ENCODE measurements around the gene R3HDM4.

The R3HDM4 gene

DNA sequence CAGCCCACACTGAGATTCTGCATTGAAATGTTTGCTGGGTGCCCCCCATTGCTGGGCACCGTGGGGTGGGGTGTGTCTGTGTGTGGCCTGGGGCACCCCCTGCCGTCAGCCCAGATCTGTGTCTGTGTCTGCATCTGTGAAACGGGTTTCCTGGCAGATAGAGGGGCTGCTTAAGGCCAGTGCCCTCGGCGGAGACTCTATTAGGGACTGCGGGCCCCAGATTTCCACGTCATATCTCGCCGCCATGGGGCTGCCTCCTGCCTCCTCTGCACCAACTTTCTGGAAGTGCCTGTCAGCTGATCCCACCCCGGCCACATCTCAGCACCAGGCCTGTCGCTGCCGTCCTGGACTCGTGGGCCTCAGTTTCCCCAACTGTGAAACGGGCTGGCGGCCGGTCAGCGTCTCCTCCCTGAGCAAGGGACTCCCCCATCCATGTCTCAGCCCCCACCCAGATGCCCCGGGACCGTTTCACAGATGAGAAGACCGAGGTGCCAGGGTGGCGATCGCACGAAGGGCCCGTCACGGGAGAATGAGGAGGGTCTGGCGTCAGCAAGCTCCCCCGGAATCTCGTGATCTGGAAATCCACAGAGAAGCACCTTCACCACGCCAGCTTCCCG, 34.2 kb upstream of the R3HDM4 start:
- no peak for DNase-seq (ENCODE audit: low read depth)

DNA sequence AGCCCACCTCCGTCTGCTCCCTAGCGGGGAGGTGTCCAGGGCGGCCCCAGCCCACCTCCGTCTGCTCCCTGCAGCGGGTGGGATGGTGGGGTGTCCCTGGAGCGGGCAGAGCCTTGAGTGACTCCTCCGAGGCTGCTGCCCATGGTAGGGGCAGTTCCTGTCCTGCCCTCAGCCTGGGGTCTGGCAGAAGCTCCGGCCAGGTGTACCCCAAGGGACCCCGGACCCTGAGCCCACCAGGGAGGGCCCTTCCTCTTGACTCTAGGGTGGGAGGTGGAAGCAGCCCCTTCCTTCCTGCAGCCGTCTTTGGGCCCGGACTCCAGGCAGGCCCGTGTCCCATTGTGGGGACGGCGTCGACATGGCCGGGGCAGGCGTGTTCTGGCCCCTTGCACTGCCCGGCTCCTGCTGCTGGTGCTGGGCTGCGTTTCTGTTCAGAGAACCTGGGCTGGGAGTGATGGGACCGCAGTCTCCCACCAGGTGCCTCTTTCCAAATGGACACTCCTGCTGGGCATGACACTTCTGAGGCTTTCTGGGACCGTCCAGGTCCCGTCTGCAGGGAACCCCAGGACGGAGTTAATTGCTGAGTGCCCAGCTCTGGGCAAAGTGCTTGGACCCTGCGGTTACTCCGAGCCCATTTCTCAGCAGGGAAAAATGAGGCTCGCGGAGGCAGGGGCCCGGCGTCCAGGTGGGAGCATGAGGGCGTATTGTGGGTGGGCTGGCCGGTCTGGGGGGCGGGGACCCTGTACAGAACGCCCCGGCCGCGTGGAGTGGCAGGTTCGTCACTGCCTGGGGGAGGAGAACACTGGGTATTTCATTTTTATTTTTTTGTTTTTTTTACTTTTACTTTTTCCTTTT, 32.6 kb upstream of the R3HDM4 start:
- no peak for DNase-seq (ENCODE audit: low read depth)

DNA sequence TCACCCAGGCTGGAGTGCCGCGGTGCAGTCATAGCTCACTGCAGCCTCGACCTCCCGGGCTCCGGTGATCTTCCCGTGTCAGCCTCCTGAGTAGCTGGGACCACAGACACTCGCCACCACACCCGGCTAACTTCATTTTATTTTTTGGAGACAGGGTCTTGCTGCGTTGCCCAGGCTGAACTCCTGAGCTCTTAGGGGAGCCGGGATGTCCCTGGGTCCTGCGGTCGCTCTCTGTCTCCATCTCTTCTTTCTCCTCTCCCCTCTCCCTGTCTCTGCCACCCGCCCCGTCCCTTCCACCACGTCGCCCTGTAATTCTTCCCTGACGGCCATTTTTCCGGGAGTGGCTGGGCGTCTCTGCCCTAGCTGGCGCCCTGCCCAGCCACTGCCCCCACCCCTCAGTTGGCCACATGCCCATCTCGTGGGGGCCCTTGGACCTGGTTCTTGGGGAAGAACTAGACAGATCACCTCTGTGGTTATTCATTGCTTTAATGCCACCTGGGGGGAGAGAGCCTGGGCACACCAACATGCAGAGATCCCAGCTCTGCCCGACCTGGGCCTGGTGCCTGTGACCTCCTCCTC, 31.7 kb upstream of the R3HDM4 start:
- no peak for DNase-seq (ENCODE audit: low read depth)

DNA sequence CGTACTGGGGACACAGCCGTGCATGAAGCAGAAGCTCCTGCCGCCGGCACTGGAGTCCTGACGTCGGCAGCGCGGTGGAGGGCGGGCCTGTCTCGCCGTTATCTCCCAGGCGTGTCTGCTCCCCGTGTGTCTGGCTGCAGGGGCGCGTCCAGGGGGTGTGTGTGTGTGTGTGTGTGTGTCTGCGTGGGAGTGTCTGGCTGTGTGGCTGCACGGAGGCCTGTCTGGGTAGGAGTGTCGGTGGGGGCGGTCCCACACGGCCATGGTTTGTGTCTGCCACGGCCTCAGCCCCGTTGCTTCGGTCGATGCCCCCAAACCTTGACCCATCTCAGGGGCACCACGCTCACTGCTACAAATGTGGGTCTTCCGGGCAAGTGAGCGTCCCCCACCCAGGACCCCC, 31.1 kb upstream of the R3HDM4 start:
- peak; percentile 90 for DNase-seq (ENCODE audit: low read depth)

DNA sequence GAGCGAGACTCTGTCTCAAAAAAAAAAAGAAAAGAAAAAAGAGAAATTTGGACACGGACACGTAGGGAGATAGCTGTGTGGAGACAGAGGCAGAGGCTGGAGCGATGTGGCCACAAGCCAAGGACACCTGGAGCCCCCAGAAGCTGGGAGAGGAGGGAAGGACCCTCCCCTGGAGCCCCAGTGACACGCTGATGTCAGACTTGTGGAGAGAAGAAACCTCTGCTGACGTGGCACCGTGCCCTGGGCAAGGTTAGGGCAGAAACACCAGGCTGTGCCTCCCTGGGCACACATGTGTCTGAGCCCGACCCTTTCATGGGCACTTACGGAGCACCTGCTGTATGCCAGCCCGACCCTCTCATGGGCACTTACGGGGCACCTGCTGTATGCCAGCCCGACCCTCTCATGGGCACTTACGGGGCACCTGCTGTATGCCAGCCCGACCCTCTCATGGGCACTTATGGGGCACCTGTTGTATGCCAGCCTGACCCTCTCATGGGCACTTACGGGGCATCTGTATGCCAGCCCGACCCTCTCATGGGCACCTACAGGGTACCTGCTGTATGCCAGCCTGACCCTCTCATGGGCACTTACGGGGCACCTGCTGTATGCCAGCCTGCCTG, 30.6 kb upstream of the R3HDM4 start:
- DNase-seq (ENCODE audit: low read depth) = no peak

DNA sequence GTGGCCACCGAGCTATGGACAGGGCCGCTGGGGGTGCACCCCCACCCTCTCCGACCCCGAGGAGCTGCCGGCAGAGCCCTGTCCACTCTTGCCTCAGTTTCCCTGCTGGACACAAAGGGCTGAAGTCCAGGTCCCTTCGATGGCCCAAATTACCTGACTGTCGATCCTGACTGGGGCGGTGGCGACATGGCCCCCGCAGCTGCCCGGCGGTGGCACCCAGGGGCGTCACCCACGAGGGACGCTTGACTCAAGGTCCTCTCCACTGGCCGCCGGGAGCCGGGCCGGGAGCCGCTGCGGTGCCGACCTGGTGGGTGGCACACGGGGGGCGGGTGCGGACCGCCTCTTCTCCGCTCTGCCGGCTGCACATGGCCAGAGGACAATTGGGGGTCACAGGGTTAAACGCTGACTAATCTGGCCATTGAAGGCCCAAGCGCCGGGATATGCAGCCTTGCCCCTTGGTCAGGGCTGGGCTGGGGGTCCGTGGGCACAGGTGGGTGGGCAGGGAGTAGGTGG, 29.2 kb upstream of the R3HDM4 start:
- DNase-seq (ENCODE audit: low read depth) = no peak

DNA sequence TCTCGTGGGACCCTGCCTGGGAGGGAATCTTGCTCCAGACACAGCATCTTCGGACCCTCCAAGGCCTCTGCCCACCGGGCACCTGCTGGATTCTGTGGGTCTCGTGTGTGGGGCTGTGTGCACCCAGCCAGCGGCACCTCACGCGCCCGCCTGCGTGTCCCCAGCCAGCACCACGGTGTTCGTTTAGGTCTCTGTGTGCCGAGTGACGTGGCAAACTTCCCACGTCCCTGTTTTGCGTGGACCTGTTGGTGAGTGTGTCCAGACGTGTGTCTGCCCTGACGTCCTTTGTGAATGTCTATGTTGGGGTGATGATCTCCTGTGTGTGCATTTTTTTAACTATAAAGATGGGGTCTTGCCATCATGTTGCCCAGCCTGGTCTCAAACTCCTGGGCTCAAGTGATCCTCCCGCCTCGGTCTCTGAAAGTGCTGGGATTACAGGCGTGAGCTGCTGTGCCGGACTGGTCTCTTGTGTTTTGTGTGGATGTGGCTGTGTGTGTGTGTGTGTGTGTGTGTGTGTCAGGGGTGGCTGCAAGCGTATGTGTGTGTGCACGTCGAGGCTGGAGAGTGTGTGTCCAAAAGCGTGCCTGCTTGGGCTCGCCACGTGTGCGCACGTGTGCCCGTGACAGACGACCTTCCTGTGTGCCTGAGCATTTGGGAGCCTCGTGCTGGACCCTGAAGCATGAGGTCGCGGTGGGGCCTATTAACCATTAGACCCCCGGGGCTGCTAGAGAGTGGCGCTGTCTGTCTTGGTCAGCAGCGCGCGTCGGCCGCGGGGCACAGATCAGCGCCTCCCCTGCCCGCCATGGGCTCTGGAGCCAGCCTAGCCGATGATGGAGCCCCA, 28.5 kb upstream of the R3HDM4 start:
- no peak for DNase-seq (ENCODE audit: low read depth)

DNA sequence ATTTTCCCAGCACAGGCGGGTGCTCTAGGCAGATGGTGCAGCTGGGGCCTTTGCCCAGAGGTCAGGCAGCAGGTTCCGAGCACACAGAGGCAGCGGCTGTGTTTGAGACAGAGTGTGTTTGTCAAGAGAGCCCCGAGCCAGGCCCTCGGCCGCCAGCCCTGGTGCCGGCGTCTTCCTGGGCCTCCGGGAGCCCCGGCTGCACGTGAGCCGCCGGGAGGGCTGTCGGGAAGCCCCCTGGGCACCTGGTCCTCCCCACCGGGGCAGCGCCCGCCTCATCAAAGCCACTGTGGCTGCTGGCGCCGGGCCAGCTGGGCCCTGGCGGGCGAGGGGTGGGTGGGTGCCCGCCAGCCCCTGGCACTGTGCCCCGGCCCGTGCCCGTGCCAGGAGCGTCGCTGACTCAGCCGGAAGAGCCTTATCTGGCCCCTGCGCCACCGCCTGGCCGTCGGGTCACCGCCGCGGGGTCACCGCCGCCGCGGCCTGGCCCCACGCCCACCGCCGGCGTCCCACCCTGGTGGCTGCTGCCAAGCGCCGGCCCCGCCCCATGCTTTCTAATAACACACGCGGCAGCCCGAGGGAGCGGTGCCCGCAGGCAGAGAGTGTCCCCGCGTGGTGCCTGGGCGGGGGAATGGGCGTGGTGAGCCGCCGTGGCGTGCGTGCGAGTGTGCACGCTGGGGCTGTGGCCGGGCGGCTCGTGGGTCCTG, 27.7 kb upstream of the R3HDM4 start:
- no peak for DNase-seq (ENCODE audit: low read depth)

DNA sequence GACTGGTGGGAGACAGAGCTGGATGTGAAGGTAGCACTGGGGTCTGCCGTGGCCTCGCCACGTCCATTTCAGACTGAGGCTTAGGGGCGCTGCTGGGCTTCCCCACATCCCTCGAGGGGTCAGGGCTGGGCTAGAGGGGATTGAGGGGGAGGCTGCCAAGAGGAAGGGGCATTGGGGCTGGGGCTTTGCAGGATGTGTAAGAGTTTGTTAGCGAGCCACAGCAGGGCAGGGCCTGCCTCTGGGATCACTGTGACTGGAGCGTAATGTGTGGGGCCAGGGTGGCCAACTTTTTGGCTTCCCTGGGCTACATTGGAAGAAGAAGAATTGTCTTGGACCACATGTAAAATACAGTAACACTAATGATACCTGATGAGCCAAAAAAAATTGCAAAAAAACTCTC, 26.9 kb upstream of the R3HDM4 start:
- no peak for DNase-seq (ENCODE audit: low read depth)

DNA sequence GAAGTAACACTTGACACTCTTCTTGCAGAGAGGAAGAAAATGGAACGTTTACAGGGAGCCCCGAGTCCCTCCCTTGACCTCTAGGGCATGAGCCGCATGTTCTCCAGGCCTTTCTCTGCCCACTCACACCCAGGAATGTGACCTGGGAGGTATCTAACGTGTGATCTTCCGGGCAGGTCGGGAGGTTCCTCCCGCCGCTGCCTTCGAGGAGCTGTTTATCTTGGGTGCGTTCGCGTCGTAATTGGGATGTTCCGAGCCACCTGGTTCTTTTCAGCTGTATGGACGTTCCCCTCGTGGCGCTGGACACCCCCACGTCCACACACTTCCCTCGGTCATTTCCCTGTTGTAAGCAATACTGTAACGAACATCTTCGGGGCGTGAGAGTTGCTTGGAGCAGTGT, 26.4 kb upstream of the R3HDM4 start:
- DNase-seq (ENCODE audit: low read depth) = no peak

DNA sequence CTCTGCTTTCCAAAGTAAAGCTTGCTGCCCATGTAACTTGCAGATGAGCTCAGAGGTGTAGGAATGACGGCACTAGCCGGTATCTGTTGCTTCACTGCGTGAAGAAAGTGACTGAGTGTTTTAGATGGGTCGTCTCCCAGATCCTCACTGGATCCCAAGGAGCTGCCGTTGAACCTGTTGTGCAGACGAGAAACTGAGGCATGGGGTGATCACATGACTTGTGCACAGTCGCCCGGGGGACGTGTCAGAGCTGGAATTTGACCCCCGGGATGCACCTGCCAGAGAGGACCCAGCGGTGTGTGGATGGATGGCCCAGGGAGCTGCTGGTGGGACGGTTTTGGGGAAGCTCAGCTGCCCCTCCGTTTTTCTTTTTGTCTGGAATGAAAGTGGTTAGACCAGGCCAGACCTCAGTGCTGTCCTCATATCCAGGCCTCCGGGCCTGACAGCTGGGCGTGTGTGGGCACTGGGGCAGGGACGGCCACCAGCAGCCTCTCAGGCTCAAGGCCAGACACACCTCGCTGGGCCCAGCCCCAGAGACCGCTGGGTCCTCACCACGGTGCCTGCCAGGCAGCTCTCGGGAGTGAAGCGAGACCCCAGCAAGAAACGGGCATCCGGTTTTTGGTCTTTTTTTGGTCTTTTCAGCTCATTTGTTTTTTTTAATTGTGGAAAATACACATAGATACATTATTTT, 25.4 kb upstream of the R3HDM4 start:
- no peak for DNase-seq (ENCODE audit: low read depth)

DNA sequence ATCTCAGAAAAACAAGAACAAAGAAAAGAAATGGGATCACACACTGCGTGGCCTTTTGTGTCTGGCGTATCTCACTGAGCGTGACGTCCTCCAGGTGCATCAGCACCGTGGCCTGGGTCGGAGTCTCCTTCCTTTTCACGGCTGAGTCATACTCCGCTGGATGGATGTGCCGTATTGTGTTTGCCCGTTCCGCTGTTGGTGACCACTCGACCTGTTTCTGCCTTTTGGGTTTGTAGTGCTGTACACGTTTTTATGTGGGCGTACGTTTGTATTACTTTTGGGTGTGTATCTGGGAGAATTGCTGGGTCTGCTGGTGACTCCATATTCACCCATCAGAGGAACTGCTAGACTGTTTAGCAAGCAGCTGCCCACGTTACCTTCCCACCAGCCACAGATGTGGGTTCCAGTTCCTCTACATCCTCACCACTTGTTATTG, 24.3 kb upstream of the R3HDM4 start:
- DNase-seq (ENCODE audit: low read depth) = no peak

DNA sequence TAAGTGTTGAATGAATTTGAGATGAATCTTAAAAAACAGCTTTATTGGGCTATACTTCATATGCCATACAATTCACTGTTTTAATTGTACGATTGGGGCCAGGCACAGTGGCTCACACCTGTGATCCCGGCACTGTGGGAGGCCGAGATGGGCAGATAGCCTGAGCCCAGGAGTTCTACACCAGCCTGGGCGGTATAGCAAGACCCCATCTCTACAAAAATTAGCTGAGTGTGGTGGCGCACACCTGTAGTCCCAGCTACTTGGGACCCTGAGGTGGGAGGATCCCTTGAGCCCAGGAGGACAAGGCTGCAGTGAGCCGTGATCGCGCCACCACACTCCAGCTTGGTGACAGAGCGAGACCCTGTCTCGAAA, 23.1 kb upstream of the R3HDM4 start:
- DNase-seq (ENCODE audit: low read depth) = no peak

DNA sequence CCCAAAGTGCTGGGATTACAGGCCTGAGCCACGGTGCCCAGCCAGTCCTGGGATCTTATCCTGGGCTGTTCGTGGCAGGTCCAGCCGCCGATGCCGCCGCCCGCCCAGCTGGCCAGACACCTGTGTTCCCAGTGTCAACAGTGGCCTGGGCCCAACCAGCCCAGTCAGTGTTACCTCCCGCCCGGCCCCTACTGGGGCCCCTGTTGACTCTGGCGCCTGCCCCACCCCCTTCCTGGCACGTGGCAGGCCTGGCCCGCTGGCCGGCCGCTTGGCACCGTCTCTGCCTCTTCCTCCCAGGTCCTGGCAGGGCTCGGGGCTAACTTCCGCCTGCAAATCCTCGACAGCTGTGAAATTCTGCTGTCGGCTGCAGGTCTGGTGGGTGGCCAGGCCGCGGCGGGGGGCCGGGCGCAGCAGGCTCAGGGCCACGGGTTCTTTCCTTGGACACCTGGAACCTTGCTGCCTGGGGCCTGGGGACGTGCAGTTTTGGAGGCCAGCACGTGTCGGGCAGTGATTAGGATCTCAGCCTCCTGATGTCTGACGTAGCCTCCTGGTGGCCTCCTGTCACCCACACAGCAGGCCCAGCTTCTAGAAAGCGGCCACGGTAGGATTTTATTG, 22.0 kb upstream of the R3HDM4 start:
- DNase-seq (ENCODE audit: low read depth) = no peak

DNA sequence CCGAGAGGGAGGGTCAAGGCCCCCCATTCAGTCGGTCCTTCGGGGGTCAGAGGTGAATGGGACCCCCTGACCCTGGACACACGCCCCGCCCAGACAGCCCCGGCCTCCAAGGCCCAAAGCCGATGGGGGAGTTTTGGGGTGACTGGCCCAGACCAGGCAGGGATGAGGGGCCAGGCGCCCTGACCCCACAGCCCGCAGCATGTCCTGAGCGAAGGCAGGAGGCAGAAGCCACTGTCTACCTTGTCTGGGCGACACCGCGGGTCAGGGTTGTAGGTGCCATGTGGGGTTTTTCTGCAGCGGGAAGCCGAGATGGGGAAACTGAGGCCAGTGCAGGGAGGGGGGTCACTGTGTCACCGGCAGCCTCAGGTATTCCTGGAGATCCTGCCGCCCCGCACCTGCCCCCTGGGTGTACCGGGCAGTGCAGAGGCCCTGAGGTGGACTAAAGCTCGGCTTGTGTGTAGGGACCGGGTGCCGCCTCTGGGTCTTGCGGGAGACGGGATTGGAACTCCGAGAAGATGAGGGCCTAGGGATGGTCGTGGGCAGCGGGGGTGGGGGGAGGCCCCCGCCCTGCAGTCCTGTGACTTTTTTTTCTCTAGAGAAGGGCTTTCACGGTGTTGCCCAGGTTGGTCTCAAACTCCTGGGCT, 21.3 kb upstream of the R3HDM4 start:
- DNase-seq (ENCODE audit: low read depth) = no peak

DNA sequence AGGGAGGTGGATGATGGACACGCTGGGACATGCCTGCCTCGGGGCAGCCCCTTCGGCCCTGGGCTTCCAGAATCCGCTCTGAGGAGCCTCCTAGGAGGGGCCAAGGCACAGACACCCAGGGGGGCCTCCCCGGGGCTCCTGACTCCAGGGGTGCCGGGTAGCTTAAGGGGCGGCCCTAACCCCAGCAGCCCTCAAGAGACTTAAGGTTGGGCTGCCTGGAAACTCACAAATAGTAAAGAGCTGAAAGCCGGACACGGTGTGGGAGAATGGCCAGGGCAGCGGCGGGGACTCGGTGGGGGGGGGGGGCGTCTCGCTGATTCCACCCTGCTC, 20.5 kb upstream of the R3HDM4 start:
- DNase-seq (ENCODE audit: low read depth) = no peak

DNA sequence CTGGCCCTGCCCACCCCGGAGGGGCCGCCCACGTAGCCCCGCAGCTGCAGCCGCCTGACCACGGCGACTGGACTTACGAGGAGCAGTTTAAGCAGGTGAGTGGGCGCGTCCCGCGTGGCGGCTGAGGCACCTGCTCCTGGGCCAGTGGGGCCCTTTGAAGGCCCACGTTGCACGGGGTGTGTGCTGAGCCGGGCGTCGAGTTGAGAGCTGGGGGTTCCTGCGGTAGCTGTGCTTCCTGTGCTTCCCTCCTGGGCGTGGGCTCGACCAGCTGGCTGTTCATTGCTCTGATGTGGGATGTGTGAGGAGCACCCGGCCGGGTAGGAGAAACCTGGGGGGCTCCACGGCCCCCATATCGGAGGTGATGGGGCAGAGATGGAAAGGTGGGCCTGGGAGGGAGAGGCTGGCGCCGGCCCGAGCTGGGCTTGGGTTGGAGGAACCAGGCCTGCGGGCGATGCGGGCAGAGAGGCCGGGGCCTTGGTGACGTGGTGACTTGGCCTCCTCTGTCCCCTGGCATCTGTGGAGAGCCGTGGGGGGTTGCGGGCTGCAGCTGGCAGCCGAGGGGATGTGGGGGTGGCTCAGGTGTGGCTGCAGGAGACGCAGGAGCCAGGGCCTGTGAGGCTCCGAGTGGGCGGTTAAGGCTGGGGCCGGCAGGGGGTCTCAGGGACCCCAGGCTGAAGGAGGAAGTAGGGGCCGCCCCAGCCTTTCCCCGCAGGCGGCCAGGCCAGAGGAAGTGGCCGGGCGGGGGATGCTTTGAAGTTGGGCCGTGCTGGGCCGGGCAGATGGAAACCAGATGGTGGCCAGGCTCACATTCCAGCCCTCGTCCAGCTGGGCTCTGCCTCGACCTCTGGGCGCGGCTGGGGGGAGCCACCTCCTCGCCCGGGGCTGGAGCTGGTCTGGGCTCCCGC, 19.9 kb upstream of the R3HDM4 start:
- no peak for DNase-seq (ENCODE audit: low read depth)

DNA sequence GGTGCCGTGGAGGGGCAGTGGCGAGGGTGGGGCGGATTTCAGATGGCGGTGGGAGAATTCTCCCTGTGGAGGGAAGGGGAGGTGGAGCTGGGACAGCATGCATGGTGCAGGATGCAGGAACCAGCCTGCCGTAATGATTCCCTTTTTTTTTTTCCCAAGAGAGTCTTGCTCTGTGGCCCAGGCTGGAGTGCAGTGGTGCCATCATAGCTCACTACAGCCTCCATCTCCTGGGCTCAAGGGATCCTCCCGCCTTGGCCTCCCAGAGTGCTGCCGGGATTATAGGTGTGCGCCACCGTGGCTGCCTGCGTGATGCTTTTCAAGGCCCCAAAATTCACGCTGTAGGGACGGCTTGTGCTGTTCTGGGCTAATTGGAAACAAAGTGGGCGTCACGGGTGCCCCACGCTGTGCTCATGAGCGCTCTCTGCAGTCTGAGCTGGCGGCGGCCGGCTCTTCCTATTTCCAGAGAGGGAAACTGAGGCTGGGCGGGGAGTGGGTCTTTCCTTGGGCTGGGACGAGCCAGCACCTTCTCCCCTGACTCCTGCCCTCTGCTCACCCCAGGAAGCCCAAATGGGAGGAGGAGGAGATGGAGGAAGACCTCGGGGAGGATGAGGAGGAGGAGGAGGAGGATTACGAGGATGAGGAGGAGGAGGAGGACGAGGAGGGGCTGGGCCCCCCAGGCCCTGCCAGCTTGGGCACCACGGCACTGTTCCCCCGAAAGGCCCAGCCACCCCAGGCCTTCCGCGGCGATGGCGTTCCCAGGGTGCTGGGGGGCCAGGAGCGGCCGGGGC, 19.0 kb upstream of the R3HDM4 start:
- no peak for DNase-seq (ENCODE audit: low read depth)

All from CMK (cell line).